GM12878 (cell line): ENCODE data around the gene MRPL53. TPM values are rescaled to one million over a fixed set of nuclear protein-coding genes. Genes with fewer than 3 reads are reported as not detected.

Experiments
- ATAC-seq: fragments of 200-7000 bp; cut with Tn5 transposase; 3 replicates; pipeline ENCODE4 v1.9.1; 2020; ENCODE audit warnings: mild to moderate bottlenecking, moderate library complexity
- BruUV-seq: library from RNA; stranded (reverse); fragments of 400-500 nt; replicated peaks from 2 replicates; lab custom pipeline; 2021; lab: Mats Ljungman, UMichigan
- CTCF ChIA-PET: fragments of 300-600 bp; sonication (Branson Sonifier 250); formaldehyde crosslinking; extraction: SDS; loops from one replicate; lab custom pipeline; 2021; ENCODE audit warnings: inconsistent platforms; lab: Yijun Ruan, JAX
- POLR2A ChIA-PET: fragments of 350-600 bp; formaldehyde crosslinking; extraction: SDS; loops from one replicate; lab custom pipeline; 2021; ENCODE audit warnings: inconsistent platforms; lab: Charles Lee
- RAD21 ChIA-PET: fragments of 300-600 bp; sonication (Branson Sonifier 250); formaldehyde crosslinking; loops from one replicate; lab custom pipeline; 2023; ENCODE audit warnings: antibody characterized with exemption; ENCODE audit not compliant: unreplicated experiment; lab: Charles Lee
- SMC1A ChIA-PET: fragments of 300-600 bp; sonication (Branson Sonifier 250); formaldehyde crosslinking; loops from one replicate; lab custom pipeline; 2023; ENCODE audit not compliant: unreplicated experiment, uncharacterized antibody; lab: Charles Lee
- DNase-seq: peaks from one replicate; pipeline ENCODE4 v3.0.0-alpha.2; 2011; ENCODE audit warnings: low read depth, low spot score
- FAIRE-seq: peaks from 3 replicates; lab custom pipeline; 2011; peaks lifted over from hg19 to GRCh38; lab: Jason Lieb, UNC
- H2AFZ ChIP-seq: 2 replicates; pipeline ENCODE4 v1.6.0; 2011; ENCODE audit warnings: low read depth, low read length, control low read depth; ENCODE audit not compliant: control insufficient read depth
- H3K27ac ChIP-seq: 2 replicates; pipeline ENCODE4 v1.5.1; 2011; ENCODE audit warnings: control low read depth; ENCODE audit not compliant: control insufficient read depth, insufficient read depth
- H3K27me3 ChIP-seq, 2 experiments: replicated peaks in 1 of 2; 2 replicates each; pipeline versions ENCODE4 v1.6.0 to v1.6.1; 2011; ENCODE audit warnings: low read length in 1 of 2; ENCODE audit not compliant: control insufficient read depth in 2 of 2, insufficient read depth in 2 of 2
- H3K36me3 ChIP-seq, 2 experiments: 2 replicates each; pipeline ENCODE4 v1.5.1; 2011; ENCODE audit warnings: low read length in 1 of 2; ENCODE audit not compliant: control insufficient read depth in 2 of 2, insufficient read depth in 2 of 2
- H3K4me1 ChIP-seq: 2 replicates; pipeline ENCODE4 v1.6.1; 2011; ENCODE audit warnings: mild to moderate bottlenecking, low read length, moderate library complexity, mixed read lengths; ENCODE audit not compliant: control insufficient read depth, insufficient read depth
- H3K4me2 ChIP-seq: 2 replicates; pipeline ENCODE4 v1.6.0; 2011; ENCODE audit warnings: control low read depth; ENCODE audit not compliant: control insufficient read depth, insufficient read depth
- H3K4me3 ChIP-seq: fragments of 200-600 bp; sonication (generic); 2 replicates; pipeline ENCODE4 v1.5.1; 2016
- H3K79me2 ChIP-seq: 2 replicates; pipeline ENCODE4 v1.6.0; 2011; ENCODE audit warnings: low read length; ENCODE audit not compliant: control insufficient read depth, insufficient read depth
- H3K9ac ChIP-seq: 2 replicates; pipeline ENCODE4 v1.8.0; 2011; ENCODE audit warnings: low read length, control low read depth, mixed read lengths; ENCODE audit not compliant: control insufficient read depth, insufficient read depth
- H3K9me3 ChIP-seq: replicated peaks from 3 replicates; pipeline ENCODE4 v1.5.1; 2011; ENCODE audit warnings: mild to moderate bottlenecking, low read length; ENCODE audit not compliant: control insufficient read depth, insufficient read depth
- H4K20me1 ChIP-seq: 2 replicates; pipeline ENCODE4 v1.6.0; 2011; ENCODE audit not compliant: control insufficient read depth, insufficient read depth
- ATF7 ChIP-seq: fragments of 450-650 bp; IDR thresholded peaks from 2 replicates; pipeline ENCODE4 v1.6.1; 2016; ENCODE audit warnings: low read depth, mild to moderate bottlenecking
- CBFB ChIP-seq: IDR thresholded peaks from 2 replicates; pipeline ENCODE4 v1.6.1; 2016; ENCODE audit warnings: antibody characterized with exemption, low read depth
- E2F4 ChIP-seq: IDR thresholded peaks from 2 replicates; pipeline ENCODE4 v1.6.1; 2012; ENCODE audit warnings: low read depth, low read length, improper control_type of control experiment
- MAX ChIP-seq: IDR thresholded peaks from 2 replicates; pipeline ENCODE4 v1.6.1; 2012; ENCODE audit warnings: low read depth, low read length, improper control_type of control experiment
- MTA2 ChIP-seq: fragments of 450-650 bp; IDR thresholded peaks from 2 replicates; pipeline ENCODE4 v1.6.1; 2016; ENCODE audit warnings: low read depth, mild to moderate bottlenecking, moderate library complexity
- MYB ChIP-seq: fragments of 150-350 bp; IDR thresholded peaks from 2 replicates; pipeline ENCODE4 v1.6.1; 2014; ENCODE audit warnings: mild to moderate bottlenecking, low read depth, low read length, borderline replicate concordance
- NFYA ChIP-seq: IDR thresholded peaks from 2 replicates; pipeline ENCODE4 v1.6.1; 2011; ENCODE audit warnings: low read depth, mild to moderate bottlenecking, low read length, improper control_type of control experiment, borderline replicate concordance
- NR2F1 ChIP-seq: fragments of 450-650 bp; conservative IDR thresholded peaks from 2 replicates; pipeline ENCODE4 v1.6.1; 2017; ENCODE audit warnings: mild to moderate bottlenecking
- WGBS: methylation state at CpG from one replicate; pipeline ENCODE4 v1.1.6; 2016; ENCODE audit warnings: low lambda C conversion rate; ENCODE audit not compliant: insufficient replicate concordance, insufficient coverage; ENCODE audit errors: missing lambda C conversion rate; 5-methylcytosine and 5-hydroxymethylcytosine counted together
- in situ Hi-C: fragments of 300-500 bp; cut with MboI; formaldehyde crosslinking; loops from 9 replicates; pipeline ENCODE4 v1.14.3; 2018; ENCODE audit warnings: mixed read lengths
- intact Hi-C: fragments of 100-400 bp; cut with micrococcal nuclease; formaldehyde crosslinking; loops from one replicate; pipeline ENCODE4 v1.14.2; 2022; ENCODE audit not compliant: unreplicated experiment
- polyA plus RNA-seq, 11 experiments: library from polyadenylated mRNA; depleted of rRNA in 4 of 11; unstranded in 6 of 11; stranded (reverse) in 5 of 11; fragments of >200 nt; fragmentation: Nextera tagmentation in 4 of 11; fragmentation: Illumina TruSeq in 1 of 11; extraction: Ambion mirVana in 4 of 11; extraction: Trizol in 1 of 11; gene quantifications; 1 replicate in 1 of 11; 2 replicates in 10 of 11; pipeline versions ENCODE4 v1.2.1 to v1.2.3, GENCODE V29; 2011 to 2016; ENCODE audit warnings: inconsistent platforms in 2 of 11, missing spikeins in 2 of 11, low read depth in 1 of 11
- total RNA-seq, 4 experiments: library from RNA; depleted of rRNA in 3 of 4; stranded (reverse); fragments of >200 nt in 3 of 4; fragmentation: Illumina TruSeq in 1 of 4; extraction: Trizol in 1 of 4; gene quantifications; 2 replicates each; pipeline versions ENCODE4 v1.2.1 to v1.2.3, GENCODE V29; 2013 to 2021
- TF ChIP-seq, protein P1 (sequence below): fragments of 450-650 bp; IDR thresholded peaks from 2 replicates; pipeline ENCODE4 v1.6.1; 2016; ENCODE audit warnings: mild to moderate bottlenecking

The MRPL53 gene
- total and polyA plus RNA-seq, 10 of the 15 experiments (the other 5 are each of a cell fraction or from before 2014, with no cell fraction given): 15.1 to 167 (median 80.9) TPM

DNA sequence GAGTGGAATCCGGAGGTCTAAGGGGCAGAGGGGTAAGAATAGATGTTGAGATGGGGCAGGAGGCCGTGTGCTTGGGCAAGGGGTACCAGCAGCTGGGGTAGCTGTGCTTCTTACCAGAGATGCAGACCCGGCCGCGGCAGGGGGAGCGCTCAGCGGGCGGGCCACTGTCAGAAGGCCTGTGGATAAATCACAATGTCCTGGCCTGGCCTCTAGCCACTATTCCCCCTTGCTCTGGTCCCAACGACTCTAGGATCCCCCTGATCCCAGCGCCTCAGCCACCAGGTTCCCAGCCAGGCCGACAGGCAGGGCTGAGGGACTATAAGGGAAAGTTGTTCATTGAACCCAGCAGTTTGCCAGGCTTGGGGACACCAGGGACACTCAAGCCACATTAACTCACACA, 42.0 kb downstream of the MRPL53 start:
- ChIA-PET SMC1A (interaction anchor here (1.2 to 2.1 kb wide), 4 partner anchors 8 to 96 kb away, joined by 3 to 8 read pairs (median 4); no protein-coding TSS in a partner anchor), POLR2A (no interaction called here), CTCF (no interaction called here), RAD21 (no interaction called here)
- in situ Hi-C loops (no loop called here), intact Hi-C loops (no loop called here)
- TF ChIP-seq, protein P1, sequence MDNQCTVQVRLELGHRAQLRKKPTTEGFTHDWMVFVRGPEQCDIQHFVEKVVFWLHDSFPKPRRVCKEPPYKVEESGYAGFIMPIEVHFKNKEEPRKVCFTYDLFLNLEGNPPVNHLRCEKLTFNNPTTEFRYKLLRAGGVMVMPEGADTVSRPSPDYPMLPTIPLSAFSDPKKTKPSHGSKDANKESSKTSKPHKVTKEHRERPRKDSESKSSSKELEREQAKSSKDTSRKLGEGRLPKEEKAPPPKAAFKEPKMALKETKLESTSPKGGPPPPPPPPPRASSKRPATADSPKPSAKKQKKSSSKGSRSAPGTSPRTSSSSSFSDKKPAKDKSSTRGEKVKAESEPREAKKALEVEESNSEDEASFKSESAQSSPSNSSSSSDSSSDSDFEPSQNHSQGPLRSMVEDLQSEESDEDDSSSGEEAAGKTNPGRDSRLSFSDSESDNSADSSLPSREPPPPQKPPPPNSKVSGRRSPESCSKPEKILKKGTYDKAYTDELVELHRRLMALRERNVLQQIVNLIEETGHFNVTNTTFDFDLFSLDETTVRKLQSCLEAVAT: no peak
- no peak for TF ChIP-seq CBFB
- TF ChIP-seq E2F4: no peak
- no peak for TF ChIP-seq MTA2
- TF ChIP-seq NR2F1: no peak
- no peak for TF ChIP-seq NFYA
- TF ChIP-seq ATF7: no peak
- no peak for TF ChIP-seq MAX
- no peak for TF ChIP-seq MYB
- DNase-seq: no peak
- Histone ChIP-seq H3K4me2 (no peak overlapping the region), H2AFZ (no peak overlapping the region), H3K9ac (no peak overlapping the region), H3K9me3 (no peaks in the 10 kb centered on the region), H4K20me1 (no peaks in the 10 kb centered on the region), H3K27me3 (no peaks in the 10 kb centered on the region), H3K36me3 (peaks cover 0 to 4% of the 10 kb centered on the region in 2 experiments; a peak in 1 of 4 replicates), H3K27ac (no peak overlapping the region), H3K79me2 (no peaks in the 10 kb centered on the region), H3K4me3 (no peak overlapping the region), H3K4me1 (no peaks in the 10 kb centered on the region)
- no peak for ATAC-seq
- no TSS peak for BruUV-seq
- FAIRE-seq: no peak
- 69% methylated on average over 11 of the region's 11 CpGs for WGBS
